ENCODE data around the gene CLPSL2.

- TF ChIP-seq CTCF (IDR thresholded peaks at IDR 0.05) (no peak), EZH2phosphoT487 (IDR thresholded peaks at IDR 0.05) (no peak), EZH2 (IDR thresholded peaks at IDR 0.05) (no peak)
Observed at GRCh38 chr6:35731414-35731735, 45.0 kb upstream of the CLPSL2 start.

Measured in neural progenitor cell (in vitro differentiated cells).